ENCODE data around the gene ABCC1.
"Not testable (repeated sequence)": the region's sequence is repeated elsewhere in the genome, so short reads cannot be mapped to it uniquely, and the experiment has no call there.

The ABCC1 gene

GRCh38 chr16:16084874-16085273 lies 135.5 kb downstream of the ABCC1 start:
- no peak for DNase-seq (ENCODE audit: low read depth)

- DNase-seq (ENCODE audit: low read depth), result no peak
These were observed 137.4 kb downstream of the ABCC1 start for GRCh38 chr16:16086653-16087446.

- no peak for DNase-seq (ENCODE audit: low read depth)
These were observed 140.8 kb downstream of the ABCC1 start for GRCh38 chr16:16090238-16090637.

GRCh38 chr16:16092925-16093627 lies 143.7 kb downstream of the ABCC1 start:
- no peak for DNase-seq (ENCODE audit: low read depth)

GRCh38 chr16:16093628-16094332 lies 144.4 kb downstream of the ABCC1 start:
- no peak for DNase-seq (ENCODE audit: low read depth)

GRCh38 chr16:16095646-16096045 lies 146.2 kb downstream of the ABCC1 start:
- no peak for DNase-seq (ENCODE audit: low read depth)

- no peak for DNase-seq (ENCODE audit: low read depth)
These were observed 146.9 kb downstream of the ABCC1 start for GRCh38 chr16:16096121-16096857.

- DNase-seq (ENCODE audit: low read depth), result no peak
These were observed 147.4 kb downstream of the ABCC1 start for GRCh38 chr16:16096858-16097213.

GRCh38 chr16:16099320-16099719 lies 149.9 kb downstream of the ABCC1 start:
- no peak for DNase-seq (ENCODE audit: low read depth)

- DNase-seq (ENCODE audit: low read depth), result no peak
These were observed 151.2 kb downstream of the ABCC1 start for GRCh38 chr16:16100631-16101030.

- DNase-seq (ENCODE audit: low read depth), result no peak
These were observed 152.2 kb downstream of the ABCC1 start for GRCh38 chr16:16101585-16101984.

GRCh38 chr16:16102738-16103137 lies 153.3 kb downstream of the ABCC1 start:
- DNase-seq (ENCODE audit: low read depth), result no peak

- not testable (repeated sequence) for DNase-seq (ENCODE audit: low read depth)
These were observed 154.9 kb downstream of the ABCC1 start for GRCh38 chr16:16104132-16104803.

GRCh38 chr16:16104804-16105141 lies 155.4 kb downstream of the ABCC1 start:
- DNase-seq (ENCODE audit: low read depth), result not testable (repeated sequence)

GRCh38 chr16:16105646-16106045 lies 156.2 kb downstream of the ABCC1 start:
- no peak for DNase-seq (ENCODE audit: low read depth)

- DNase-seq (ENCODE audit: low read depth), result no peak
These were observed 157.1 kb downstream of the ABCC1 start for GRCh38 chr16:16106466-16106865.

GRCh38 chr16:16107839-16108238 lies 158.4 kb downstream of the ABCC1 start:
- no peak for DNase-seq (ENCODE audit: low read depth)

GRCh38 chr16:16108759-16109158 lies 159.3 kb downstream of the ABCC1 start:
- DNase-seq (ENCODE audit: low read depth), result no peak

- DNase-seq (ENCODE audit: low read depth), result no peak
These were observed 160.2 kb downstream of the ABCC1 start for GRCh38 chr16:16109453-16110110.

GRCh38 chr16:16110111-16110490 lies 160.7 kb downstream of the ABCC1 start:
- no peak for DNase-seq (ENCODE audit: low read depth)

GRCh38 chr16:16111639-16112038 lies 162.2 kb downstream of the ABCC1 start:
- no peak for DNase-seq (ENCODE audit: low read depth)
